T-helper 9 cell (primary cell): ENCODE measurements around the gene PIGQ.

ENCODE experiments used
- DNase-seq: peaks from one replicate; pipeline ENCODE4 v3.0.0-alpha.2; 2020

Gene PIGQ

GRCh38 chr16:630815-631405 lies 61.1 kb downstream of the PIGQ start, which contains the start of gene WFIKKN1:
Gene WFIKKN1, plus strand, starts transcription at chr16:630985. Its CDS starts 269 bp downstream, at chr16:631254.
- DNase-seq, result no peak

GRCh38 chr16:631808-632358 lies 62.1 kb downstream of the PIGQ start:
- no peak for DNase-seq

- DNase-seq, result no peak
Measured at GRCh38 chr16:632486-633335, 62.9 kb downstream of the PIGQ start.

GRCh38 chr16:633336-634050 lies 63.7 kb downstream of the PIGQ start:
- no peak for DNase-seq
